ENCODE data around the gene MYO1A.

The MYO1A gene

DNA sequence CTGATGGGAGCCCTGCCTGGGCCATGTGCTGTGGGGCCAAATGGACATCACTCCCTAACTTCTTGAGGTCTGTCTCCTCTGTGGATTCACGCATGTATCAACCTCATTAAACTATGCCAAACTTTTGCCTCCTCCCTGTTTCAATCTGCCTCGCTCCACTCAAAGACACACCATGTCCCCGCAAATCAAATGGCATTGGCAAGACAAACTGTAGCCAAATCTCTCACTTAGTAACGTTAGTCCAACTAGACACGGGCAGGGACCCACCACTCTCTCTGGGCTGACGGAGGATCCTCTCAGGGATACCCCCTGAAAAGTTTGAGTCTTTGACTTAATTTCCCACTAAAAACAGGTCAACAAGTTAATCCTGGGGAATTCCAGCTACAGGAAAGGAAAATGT is 51.6 kb downstream of the MYO1A start:
- H3K27ac Mint-ChIP-seq, result peak overlapping the region; percentile 50
- peaks cover 39% of the 10 kb centered on the region for H3K4me1 Mint-ChIP-seq
- H3K27me3 Mint-ChIP-seq, result no peaks in the 10 kb centered on the region
- peaks cover 23% of the 10 kb centered on the region for H3K36me3 Mint-ChIP-seq
- CTCF ChIA-PET, result interaction anchor here (1.9 to 7.0 kb wide), 6 partner anchors 10 to 113 kb away, joined by 4 to 45 read pairs (median 14); partner anchors contain the start of gene STAT6
- no peak for DNase-seq
- H3K4me3 Mint-ChIP-seq, result no peak overlapping the region
- H3K9me3 Mint-ChIP-seq, result no peaks in the 10 kb centered on the region

DNA sequence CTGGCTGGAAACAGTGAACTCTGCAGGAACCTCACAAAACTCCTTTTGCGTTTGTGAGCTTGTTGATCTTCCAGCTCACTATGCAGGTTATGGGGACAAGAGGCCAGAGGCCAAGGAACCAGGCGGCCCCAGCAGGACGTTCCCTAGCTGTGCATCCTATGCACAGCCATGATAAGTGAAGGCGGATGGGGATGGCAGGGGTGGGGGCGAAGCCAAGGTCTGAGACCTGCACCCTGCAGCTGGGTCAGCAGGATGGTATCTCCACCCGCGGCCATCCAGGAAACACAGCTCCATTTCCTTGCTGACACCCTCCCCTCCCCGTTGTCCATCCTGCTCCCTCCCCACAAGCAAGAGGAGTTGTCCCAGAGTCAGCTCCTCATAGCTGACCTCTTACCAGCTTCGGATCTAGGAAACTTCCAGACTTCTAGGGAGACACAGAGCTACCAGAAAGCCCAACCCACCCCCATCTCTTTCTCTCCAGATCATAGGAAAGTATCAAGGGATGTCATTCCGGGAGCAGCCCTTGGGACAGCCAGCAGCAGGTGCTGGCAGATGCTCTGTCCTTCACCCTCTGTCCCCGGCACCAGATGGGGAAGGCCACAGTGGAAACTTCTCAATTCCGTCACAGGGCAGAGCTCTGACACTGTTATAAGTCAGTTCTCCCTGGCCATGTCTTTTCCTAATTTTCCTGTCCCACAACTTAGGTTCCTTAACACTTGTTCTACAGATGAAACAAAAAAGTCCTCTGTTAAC is 53.0 kb downstream of the MYO1A start:
- Mint-ChIP-seq H3K9me3 (no peaks in the 10 kb centered on the region), H3K4me3 (no peak overlapping the region), H3K4me1 (peaks cover 36% of the 10 kb centered on the region), H3K36me3 (peaks cover 15% of the 10 kb centered on the region), H3K27me3 (no peaks in the 10 kb centered on the region), H3K27ac (no peak overlapping the region)
- CTCF ChIA-PET, result interaction anchor here (0.7 to 2.1 kb wide), 4 partner anchors 9 to 246 kb away, joined by 3 to 7 read pairs (median 4); partner anchors contain the start of gene STAT6
- no peak for DNase-seq

DNA sequence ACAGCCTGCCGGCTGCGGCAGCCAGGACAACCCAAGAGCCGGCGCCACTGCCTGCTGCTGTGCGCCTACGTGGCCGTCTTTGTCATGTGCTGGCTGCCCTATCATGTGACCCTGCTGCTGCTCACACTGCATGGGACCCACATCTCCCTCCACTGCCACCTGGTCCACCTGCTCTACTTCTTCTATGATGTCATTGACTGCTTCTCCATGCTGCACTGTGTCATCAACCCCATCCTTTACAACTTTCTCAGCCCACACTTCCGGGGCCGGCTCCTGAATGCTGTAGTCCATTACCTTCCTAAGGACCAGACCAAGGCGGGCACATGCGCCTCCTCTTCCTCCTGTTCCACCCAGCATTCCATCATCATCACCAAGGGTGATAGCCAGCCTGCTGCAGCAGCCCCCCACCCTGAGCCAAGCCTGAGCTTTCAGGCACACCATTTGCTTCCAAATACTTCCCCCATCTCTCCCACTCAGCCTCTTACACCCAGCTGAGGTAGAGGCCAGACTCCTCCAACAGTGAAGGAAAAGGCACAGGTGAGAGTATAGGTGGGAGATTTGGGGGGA is 53.9 kb downstream of the MYO1A start:
- CTCF ChIA-PET, result interaction anchor here (1.5 to 2.1 kb wide), 3 partner anchors 8 to 128 kb away, joined by 3 to 7 read pairs (median 3); partner anchors contain the start of gene STAT6
- Mint-ChIP-seq H3K9me3 (no peaks in the 10 kb centered on the region), H3K4me3 (no peak overlapping the region), H3K27ac (no peak overlapping the region), H3K27me3 (peaks cover 5% of the 10 kb centered on the region), H3K4me1 (peaks cover 37% of the 10 kb centered on the region), H3K36me3 (peaks cover 11% of the 10 kb centered on the region)
- DNase-seq, result no peak

DNA sequence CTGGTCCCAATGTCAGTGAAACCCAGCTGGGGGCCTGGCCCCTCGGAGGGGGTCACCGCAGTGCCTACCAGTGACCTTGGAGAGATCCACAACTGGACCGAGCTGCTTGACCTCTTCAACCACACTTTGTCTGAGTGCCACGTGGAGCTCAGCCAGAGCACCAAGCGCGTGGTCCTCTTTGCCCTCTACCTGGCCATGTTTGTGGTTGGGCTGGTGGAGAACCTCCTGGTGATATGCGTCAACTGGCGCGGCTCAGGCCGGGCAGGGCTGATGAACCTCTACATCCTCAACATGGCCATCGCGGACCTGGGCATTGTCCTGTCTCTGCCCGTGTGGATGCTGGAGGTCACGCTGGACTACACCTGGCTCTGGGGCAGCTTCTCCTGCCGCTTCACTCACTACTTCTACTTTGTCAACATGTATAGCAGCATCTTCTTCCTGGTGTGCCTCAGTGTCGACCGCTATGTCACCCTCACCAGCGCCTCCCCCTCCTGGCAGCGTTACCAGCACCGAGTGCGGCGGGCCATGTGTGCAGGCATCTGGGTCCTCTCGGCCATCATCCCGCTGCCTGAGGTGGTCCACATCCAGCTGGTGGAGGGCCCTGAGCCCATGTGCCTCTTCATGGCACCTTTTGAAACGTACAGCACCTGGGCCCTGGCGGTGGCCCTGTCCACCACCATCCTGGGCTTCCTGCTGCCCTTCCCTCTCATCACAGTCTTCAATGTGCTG is 54.6 kb downstream of the MYO1A start:
- no peak for DNase-seq
- CTCF ChIA-PET, result interaction anchor here (1.0 to 1.9 kb wide), 3 partner anchors 129 to 231 kb away, joined by 3 to 5 read pairs (median 4); no protein-coding TSS in a partner anchor
- peaks cover 7% of the 10 kb centered on the region for H3K27me3 Mint-ChIP-seq
- no peaks in the 10 kb centered on the region for H3K9me3 Mint-ChIP-seq
- H3K36me3 Mint-ChIP-seq, result peaks cover 9% of the 10 kb centered on the region
- H3K27ac Mint-ChIP-seq, result no peak overlapping the region
- H3K4me3 Mint-ChIP-seq, result no peak overlapping the region
- H3K4me1 Mint-ChIP-seq, result peaks cover 39% of the 10 kb centered on the region

DNA sequence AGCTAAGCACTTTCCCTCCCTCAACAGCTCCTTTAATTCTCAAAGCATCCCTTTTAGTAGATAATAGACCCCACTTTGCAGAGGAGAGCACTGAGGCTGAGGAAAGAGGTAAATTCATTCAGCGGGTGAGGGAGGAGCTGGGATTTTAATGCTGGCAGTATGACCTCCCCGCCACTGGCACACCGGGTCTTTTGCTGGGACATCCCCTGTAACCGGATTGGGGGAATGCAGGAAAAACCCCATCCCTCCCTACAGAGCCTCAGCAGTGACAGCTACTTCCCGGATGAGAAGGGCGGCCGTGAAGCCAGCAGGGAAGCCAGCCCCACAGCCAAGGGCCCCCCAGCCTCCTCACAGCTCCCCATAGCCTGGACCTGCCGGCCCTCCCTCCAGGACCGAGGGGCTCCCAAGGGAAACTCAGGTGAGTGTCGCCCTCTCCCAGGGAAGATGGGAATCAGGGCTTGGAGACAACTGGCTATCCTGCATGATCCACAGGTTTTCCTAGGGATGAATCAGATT is 55.6 kb downstream of the MYO1A start:
- Mint-ChIP-seq H3K36me3 (peaks cover 9% of the 10 kb centered on the region), H3K4me1 (peaks cover 29% of the 10 kb centered on the region), H3K9me3 (no peaks in the 10 kb centered on the region), H3K4me3 (no peak overlapping the region), H3K27me3 (peaks cover 7% of the 10 kb centered on the region), H3K27ac (no peak overlapping the region)
- DNase-seq, result no peak
- CTCF ChIA-PET, result interaction anchor here (1.0 to 4.5 kb wide), 7 partner anchors 8 to 230 kb away, joined by 3 to 22 read pairs (median 4); no protein-coding TSS in a partner anchor

DNA sequence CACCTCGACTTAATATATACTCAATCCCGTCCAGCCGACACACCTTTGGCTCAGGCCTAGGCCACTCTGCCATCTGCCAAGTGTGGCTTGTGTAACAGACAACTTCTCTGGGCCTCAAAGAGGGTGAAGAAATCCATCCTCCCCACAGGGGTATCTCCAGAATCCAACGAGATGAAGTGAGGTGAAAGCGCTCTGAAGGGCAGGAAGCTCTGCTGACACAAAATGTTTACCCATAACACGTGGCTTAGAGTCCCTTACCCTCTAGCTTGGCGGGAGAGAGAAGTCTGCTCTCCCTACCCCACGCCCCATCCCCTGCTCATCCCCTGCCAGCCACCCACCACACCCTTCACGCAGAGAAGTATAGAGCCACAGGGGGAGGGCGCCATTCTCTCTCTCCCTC is 56.6 kb downstream of the MYO1A start:
- Mint-ChIP-seq H3K4me1 (peaks cover 20% of the 10 kb centered on the region), H3K4me3 (no peak overlapping the region), H3K27me3 (peaks cover 11% of the 10 kb centered on the region), H3K9me3 (no peaks in the 10 kb centered on the region), H3K27ac (no peak overlapping the region), H3K36me3 (peaks cover 6% of the 10 kb centered on the region)
- DNase-seq, result no peak
- CTCF ChIA-PET, result interaction anchor here (1.0 to 4.5 kb wide), 3 partner anchors 9 to 13 kb away, joined by 3 to 22 read pairs (median 4); no protein-coding TSS in a partner anchor

DNA sequence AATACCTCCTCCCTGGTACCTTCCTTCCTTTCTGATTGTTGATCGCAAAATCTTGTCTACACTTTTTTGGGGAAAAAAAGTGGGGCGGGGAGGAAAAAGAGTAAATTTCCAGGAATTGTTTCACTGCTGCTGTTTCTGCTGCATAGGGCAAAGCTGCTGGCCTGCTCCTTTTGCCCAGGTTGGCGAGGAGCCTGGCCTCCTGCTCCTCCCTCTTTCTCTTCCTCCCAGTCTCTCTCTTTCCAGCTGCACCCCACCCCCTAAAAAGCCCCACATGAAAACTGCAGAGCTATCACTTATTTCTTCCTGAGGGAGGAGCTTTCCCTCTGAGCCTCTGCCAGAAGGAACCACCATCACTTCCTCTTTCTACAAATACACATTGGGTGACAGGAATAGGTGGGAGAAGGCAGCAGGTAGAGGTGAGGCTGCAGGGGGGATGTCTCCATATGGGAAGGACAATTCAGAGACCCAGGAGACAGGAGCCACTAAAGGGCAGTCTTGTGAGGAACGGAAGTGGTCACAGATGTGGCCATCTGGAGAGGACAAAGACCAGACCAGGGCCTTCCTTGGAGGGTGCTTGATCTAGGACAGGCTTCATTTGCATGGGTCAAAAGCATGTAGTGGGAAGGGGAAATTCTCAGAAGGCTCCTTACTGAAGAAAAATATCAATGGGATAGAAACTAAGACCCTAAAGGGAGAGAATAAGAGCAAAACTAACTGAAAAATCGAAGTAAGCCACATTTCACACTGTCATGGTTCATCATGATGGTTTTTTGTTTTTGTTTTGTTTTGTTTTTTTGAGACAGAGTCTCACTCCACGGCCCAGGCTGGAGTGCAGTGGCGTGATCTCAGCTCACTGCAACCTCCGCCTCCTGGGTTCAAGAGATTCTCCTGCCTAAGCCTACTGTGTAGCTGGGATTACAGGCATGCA is 58.3 kb downstream of the MYO1A start:
- Mint-ChIP-seq H3K4me1 (peaks cover 15% of the 10 kb centered on the region), H3K9me3 (no peaks in the 10 kb centered on the region), H3K27ac (peak overlapping the region; percentile 51), H3K27me3 (peaks cover 24% of the 10 kb centered on the region), H3K4me3 (no peak overlapping the region), H3K36me3 (no peaks in the 10 kb centered on the region)
- no peak for DNase-seq
- CTCF ChIA-PET, result interaction anchor here (0.6 to 4.5 kb wide), 5 partner anchors 9 to 243 kb away, joined by 3 to 22 read pairs (median 4); partner anchors contain the start of gene STAT6

DNA sequence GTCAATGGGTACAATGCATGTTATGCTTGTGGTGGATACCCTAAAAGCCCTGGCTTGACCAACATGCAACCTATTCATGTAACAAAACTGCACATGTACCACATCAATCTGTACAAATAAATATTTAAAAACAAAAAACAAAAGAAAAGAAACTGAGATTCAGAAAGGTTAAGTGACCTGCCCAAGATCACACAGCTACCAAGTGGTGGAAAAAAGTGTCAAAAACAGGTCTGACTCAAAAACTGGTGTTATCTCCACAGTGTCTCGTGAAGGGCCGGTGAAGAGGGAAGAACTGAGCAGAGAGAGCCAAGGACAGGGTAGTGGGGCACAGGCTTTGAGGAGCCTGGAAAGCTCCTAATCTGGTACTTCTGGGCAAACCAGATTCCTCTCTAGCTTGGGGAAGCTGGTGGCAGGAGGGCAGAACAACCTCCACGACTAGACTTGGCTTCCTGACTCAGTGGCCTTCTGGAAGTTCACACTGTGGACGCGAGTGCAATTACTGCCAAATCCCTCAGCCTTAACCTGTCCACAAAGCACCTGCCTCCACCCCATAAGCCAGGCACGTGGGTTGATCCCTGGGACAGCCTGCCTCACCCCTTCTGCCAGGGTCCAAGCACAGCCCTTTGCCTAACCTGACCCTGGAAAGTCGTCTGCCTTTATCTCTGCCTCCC is 59.1 kb downstream of the MYO1A start:
- DNase-seq, result no peak
- H3K27ac Mint-ChIP-seq, result peak overlapping the region; percentile 10
- no peak overlapping the region for H3K4me3 Mint-ChIP-seq
- H3K4me1 Mint-ChIP-seq, result peaks cover 15% of the 10 kb centered on the region
- H3K9me3 Mint-ChIP-seq, result no peaks in the 10 kb centered on the region
- CTCF ChIA-PET, result interaction anchor here (0.6 to 4.5 kb wide), 5 partner anchors 10 to 242 kb away, joined by 3 to 22 read pairs (median 4); partner anchors contain the start of gene STAT6
- no peaks in the 10 kb centered on the region for H3K36me3 Mint-ChIP-seq
- peaks cover 24% of the 10 kb centered on the region for H3K27me3 Mint-ChIP-seq

DNA sequence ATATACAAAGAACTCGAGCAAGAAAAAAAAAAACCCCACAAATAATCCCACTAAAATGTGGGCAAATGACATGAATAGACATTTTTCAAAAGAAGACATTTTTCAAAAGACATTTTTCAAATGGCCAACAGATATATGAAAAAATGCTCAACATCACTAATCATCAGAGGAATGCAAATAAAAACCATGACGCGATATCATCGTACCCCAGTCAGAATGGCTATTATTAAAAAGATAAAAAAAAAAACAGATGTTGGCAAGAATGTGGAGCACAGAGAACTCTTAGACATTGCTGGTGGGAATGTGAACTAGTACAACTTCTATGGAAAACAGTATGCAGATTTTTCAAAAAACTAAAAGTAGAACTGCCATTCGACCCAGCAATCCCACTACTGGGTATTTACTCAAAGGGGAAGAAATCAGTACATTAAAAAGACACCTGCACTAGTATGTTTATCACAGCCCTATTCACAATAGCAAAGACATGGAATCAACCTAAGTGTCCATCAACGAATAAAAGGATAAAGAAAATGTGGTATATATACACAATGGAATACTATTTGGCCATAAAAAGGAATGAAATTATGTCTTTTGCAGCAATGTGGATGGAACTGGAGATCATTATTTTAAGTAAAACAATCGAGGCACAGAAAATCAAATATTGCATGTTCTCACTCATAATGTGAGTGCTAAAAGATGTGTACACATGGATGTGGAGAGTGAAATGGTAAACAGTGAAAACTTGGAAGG is 59.9 kb downstream of the MYO1A start:
- peaks cover 24% of the 10 kb centered on the region for H3K27me3 Mint-ChIP-seq
- DNase-seq, result no peak
- H3K27ac Mint-ChIP-seq, result peak overlapping the region; percentile 10
- no peaks in the 10 kb centered on the region for H3K9me3 Mint-ChIP-seq
- CTCF ChIA-PET, result interaction anchor here (1.0 to 5.0 kb wide), 4 partner anchors 12 to 232 kb away, joined by 3 to 82 read pairs (median 14); partner anchors contain the start of gene STAT6
- peaks cover 15% of the 10 kb centered on the region for H3K4me1 Mint-ChIP-seq
- H3K36me3 Mint-ChIP-seq, result no peaks in the 10 kb centered on the region
- no peak overlapping the region for H3K4me3 Mint-ChIP-seq

DNA sequence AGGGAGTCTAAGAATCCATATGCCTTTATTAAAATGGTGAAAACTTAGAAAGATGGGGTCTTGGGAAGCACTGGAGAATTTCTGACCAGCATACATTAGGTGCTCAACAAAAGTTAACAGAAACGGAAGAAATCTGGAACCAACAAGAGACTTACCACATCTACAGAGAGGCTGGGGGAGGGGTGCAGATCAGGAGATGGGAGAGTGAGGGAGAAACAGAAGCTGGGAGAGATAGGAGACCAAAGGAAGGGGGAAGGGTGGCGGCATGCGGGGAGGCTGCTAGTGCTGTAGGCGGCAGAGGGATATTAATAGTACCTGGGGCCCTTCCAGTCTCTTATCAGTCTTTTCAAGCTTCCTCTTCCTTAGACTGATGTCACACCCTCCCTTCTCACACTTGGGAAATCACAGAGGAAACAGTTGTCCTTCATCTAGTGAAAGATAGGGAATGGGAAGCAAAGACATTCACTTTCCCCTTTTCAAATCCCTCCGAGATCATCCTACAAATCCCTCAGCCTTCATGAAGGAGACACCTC is 61.7 kb downstream of the MYO1A start:
- CTCF ChIA-PET, result interaction anchor here (0.6 to 5.0 kb wide), 20 partner anchors 9 to 381 kb away, joined by 3 to 82 read pairs (median 6); partner anchors contain the start of genes HSD17B6 and NACA
- Mint-ChIP-seq H3K27me3 (peaks cover 24% of the 10 kb centered on the region), H3K27ac (no peak overlapping the region), H3K36me3 (no peaks in the 10 kb centered on the region), H3K9me3 (no peaks in the 10 kb centered on the region), H3K4me1 (peaks cover 15% of the 10 kb centered on the region), H3K4me3 (no peak overlapping the region)
- no peak for DNase-seq

DNA sequence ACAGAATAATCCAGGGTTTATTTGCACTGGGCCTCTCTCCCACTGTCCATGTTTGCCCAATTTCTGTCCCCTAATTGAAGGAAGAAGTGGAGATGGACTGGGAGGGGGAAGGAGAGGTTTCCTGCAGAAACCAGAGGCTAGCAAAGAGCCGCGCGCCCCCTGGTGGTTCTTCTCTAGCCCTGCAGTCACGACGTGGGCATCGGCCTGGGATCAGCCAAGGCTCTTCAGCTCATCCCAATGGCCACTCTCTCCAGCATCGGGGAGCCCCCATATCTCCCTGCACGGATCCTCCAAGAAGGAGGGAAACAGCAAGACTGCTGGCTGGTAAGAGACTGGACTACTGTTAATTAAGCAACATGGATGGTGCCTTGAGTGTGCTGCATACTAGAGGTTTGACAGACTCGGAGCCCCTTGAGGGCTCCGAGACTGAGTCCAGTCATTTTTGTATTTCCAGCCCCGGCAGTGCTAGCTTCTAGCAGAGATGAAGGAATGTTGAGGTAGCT is 62.3 kb downstream of the MYO1A start:
- CTCF ChIA-PET, result interaction anchor here (0.6 to 5.0 kb wide), 19 partner anchors 9 to 262 kb away, joined by 3 to 82 read pairs (median 5); partner anchors contain the start of genes HSD17B6 and NACA
- Mint-ChIP-seq H3K9me3 (no peaks in the 10 kb centered on the region), H3K27me3 (peaks cover 24% of the 10 kb centered on the region), H3K4me3 (no peak overlapping the region), H3K27ac (no peak overlapping the region), H3K4me1 (peaks cover 15% of the 10 kb centered on the region), H3K36me3 (no peaks in the 10 kb centered on the region)
- peak; percentile 81 for DNase-seq

All from activated naive CD4-positive, alpha-beta T cell treated with anti-CD3 and anti-CD28 coated beads, Interleukin-2, amount 10 ng/mL, durations not matched to agents 7 days and 5 days (primary cell).